Globus pallidus (tissue), 1 donor: ENCODE measurements around the gene GSG1L2.

Source experiments
- DNase-seq: peaks from one replicate; pipeline ENCODE4 v3.0.0-alpha.2; 2015; ENCODE audit warnings: low spot score

The GSG1L2 gene

DNA sequence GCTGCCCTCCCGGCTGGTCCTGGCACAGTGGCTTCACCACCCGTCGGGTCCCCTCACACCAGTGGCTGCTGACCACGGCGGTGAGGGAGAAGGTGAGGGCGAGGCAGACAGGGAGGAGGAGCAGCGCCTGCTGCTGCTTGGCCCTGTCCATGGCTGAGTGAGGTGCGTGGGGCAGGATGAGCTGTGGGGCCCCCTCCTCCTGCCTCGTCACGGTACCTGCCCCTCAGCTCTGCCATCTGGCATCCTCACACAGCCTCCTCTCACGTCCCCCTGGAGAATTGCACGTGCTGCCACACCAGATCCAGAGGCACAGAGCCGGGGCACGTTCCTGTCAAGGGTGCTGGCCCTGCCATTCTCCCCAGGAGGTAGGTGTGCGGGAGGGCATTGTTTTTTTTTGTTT, at the start of gene GSG1L2:
Gene GSG1L2, minus strand, starts transcription at position 159 of the 400 bp plus-strand sequence. Its CDS starts 8 bp downstream, at position 151.
- no peak for DNase-seq

DNA sequence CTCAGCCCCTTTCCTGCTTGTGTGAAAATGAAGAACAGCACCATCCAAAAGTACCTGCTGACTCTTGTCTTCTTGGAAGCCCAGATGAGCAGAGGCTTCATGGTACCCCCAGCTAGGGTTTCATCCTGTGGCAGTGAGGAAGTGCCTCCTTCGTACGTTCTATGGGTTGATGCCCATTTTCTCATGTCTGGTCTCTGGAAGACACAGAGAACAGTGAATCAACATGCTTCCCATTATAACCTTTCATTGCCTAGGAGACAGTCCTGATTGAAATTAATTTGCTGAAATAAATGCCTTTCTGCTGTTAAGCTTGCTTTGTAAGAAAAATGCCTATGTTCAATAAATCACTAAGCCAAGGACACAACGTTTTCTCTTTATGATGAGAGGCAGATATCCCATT, 46.7 kb upstream of the GSG1L2 start:
- DNase-seq: no peak

DNA sequence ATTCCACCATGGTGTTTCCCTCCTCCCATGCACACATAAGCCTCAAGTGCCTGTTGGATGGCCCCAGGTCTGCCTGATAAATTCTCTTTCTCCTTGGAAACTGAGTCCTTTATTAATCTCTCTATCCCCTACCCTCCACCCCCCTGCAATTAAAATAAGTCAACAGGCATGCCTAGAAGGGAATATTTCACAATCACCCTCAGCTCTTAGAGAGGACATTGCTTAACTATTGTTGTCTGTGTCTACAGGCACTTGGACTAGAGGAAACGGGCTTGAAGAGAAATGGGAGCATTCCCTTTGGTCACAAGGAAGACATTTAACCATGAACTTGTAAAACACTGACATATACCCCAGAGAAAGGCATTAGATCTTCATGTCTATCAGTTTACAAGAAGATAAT, 43.7 kb upstream of the GSG1L2 start:
- no peak for DNase-seq

DNA sequence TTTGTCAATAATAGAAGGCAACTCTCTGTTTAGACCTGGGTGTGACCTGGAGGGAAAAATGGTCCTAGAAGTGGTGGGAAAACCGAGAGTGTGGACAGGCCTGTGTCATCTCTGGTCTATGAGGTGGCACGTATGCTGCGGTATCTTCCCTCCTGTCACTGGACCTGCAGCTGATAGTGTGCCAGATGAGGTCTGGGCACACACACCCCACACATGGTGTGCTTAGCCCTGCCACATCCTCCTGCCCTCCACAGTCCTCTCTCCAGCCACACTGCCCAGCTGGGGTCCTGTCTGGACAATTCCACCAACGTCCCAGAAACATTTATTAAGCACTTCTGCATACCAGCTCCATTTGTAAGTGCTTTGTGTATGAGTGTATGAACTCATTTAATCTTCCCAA, 41.1 kb upstream of the GSG1L2 start:
- DNase-seq: no peak

DNA sequence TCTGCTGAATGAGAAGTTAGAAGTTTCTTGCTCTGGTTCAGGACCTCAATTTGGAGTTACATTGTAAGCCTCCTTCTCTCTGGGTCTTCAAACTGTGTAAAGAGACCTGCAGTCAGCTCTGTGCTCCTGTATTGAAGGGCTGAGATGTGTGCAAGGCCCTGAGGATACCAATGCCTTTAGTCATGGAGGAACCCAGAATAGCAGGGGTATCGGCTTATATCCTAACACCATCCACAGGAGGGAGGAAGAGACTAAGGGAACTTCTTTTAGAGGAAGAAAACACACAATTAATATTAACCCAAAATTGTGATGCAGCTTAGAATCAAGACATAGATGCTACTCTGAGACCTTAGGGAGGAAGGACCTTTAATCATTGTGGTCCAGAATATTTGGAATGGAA, 40.3 kb upstream of the GSG1L2 start:
- no peak for DNase-seq

DNA sequence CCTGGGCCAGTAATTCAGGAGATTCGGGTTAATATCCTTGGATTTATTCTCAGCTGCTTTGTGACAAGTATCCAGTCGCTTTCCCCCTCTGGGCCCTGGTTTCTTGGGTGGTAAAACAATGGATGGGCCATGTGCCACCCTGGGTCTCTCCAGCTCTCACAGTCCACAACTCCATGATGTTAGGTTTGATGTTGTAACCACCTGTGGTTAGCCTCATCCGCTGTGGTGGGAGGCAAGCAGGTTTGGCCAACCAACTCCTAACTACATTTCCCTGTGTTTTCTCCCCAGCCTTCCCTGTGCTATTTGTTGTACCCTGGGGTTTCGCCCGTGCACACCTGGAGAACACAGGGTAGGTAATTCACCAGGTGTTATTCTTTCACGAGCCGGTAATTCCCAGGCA, 39.0 kb upstream of the GSG1L2 start:
- DNase-seq: no peak

DNA sequence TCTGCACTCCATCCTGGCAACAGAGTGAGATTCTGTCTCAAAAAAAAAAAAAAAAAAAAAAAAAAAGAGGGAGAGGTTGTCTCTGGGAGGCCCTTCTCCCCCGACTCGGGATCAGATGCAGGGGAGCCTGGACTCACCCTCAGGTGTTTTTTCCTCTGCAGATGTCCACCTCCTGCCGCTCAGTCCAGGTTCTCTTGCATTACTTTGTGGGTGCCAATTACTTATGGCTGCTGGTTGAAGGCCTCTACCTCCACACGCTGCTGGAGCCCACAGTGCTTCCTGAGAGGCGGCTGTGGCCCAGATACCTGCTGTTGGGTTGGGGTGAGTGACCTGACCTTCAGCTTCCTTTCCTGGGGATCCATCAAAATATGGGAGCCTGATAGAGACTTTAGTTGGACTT, 37.9 kb upstream of the GSG1L2 start:
- no peak for DNase-seq

DNA sequence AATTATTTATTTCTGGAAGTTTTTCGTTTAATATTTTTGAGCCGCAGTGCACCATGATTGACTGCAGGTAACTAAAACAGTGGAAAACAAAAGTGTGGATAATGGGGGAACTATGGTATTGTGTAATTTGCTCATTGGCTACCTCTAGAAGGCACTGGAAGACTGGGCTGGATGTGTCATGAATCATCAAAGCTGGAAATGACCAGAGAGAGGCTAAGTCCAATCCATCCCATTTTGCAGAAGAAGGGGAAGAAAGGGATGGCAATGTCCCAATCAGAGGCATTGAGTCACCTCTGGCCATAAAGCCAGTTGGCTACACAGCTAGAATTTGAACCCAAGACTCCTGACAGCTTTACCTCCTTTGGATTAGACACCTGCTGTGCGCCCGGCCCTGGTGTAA, 33.2 kb upstream of the GSG1L2 start:
- DNase-seq: no peak

DNA sequence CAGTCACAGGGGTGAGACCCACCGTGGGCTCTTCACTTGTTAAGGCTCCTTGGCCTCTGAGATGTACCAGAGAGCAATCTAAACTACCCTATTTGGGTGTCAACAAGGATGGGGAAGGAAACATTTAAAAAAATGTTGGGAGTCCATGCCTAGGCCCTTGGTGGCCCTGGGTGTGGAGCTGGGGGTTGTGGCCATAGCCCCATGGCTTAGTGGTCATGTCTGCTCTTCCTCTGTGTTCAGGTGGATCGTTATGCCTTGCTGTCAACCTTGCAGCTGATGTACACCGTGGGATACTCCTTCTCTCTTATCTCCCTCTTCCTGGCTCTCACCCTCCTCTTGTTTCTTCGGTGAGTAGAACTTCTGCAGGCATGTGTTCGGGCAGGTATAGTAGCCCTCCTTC, 32.4 kb upstream of the GSG1L2 start:
- DNase-seq: no peak

DNA sequence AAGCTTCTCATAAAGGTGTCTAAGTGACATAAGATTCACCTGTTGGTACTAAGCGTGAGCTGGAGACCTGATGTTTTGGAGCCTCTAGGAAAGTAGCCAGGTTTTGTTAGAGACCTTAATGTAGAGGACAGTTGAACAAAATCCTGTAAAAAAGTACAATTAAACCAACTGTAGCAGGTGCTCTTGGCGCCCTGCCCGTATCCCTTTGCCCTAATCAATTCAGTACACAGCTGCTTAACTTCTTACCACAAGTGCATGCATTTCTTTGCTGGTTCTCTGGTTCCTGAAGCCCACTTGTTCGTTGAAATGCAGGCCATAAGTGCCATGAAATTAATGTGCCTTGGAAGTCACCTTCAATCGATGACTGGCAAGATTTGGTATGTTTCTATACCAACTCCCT, 28.3 kb upstream of the GSG1L2 start:
- no peak for DNase-seq

DNA sequence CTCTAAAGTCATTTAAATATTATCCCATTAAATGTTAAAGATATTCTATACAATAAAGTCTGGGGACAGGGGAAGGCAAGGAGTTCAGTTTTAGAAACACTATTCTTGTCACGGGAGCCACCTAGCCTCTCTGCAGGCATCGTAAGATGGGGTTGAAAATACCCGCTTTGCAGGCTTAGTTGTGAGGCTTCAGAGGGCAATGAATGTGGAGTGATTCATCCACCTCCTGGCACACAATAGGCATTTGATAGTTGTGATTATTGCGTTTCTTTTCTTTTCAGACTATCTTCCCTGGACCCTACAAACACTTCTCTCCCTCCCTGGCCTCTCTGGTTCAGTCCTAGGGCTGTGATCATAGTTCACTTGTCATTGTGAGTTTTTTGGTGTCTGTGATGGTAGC, 23.4 kb upstream of the GSG1L2 start:
- no peak for DNase-seq

DNA sequence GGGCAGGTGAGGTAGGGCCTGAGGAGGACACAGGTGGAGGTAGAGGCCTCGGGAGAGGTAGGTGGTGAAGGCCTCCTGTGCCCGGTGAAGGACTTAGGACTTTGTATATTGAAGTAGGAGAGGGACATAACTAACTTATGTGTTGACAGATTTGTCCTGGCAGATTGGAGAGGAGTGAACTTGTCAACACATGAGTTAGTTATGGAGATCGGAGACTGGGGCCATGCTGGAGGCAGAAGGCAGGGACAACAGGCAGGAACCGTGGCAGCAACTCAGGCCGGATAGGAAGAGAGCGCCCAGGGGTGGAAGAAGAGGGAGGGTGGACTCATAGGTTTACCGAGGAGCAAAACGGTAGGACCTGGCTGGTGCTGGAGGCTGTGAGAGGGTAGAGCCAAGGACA, 22.3 kb upstream of the GSG1L2 start:
- no peak for DNase-seq

DNA sequence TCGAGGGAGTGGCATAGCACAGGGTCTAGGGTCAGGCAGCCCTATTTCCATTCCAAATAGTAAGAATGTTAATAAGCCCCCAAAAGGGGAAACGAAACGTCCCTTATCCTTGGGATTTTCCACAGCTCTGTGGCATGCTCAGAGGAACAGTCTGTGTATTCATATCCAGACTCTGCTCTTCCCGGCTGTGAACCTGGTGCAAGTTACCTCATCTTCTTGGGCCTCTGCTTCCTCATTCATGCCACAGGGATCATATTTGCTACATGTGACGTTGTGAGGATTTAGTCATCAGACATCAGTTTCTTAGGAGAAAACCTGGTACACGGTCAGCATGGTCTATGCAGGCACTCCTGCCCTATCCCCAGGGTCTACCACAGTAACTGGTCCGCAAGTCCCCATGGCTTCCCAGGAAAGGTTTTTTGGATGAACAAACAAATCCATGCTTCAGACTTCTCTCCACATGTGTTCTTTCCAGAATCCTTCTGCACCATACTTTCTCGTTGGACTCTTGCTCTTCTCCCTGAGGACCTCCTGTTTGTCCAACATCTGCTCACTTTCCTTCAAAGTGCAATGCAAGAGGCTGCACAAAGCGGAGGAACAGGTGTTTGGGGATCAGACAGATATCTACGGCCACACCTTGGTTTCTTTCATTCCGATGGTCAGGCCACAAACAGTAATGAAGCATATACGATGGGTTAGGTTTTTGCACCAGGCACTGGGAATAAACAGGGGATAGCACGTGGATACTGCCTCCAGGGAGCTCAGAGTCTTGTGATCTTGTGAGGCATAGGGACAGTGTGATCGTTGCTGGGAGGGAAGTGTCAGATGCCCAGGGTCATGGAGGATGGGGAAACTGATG, 21.5 kb upstream of the GSG1L2 start:
- no peak for DNase-seq

DNA sequence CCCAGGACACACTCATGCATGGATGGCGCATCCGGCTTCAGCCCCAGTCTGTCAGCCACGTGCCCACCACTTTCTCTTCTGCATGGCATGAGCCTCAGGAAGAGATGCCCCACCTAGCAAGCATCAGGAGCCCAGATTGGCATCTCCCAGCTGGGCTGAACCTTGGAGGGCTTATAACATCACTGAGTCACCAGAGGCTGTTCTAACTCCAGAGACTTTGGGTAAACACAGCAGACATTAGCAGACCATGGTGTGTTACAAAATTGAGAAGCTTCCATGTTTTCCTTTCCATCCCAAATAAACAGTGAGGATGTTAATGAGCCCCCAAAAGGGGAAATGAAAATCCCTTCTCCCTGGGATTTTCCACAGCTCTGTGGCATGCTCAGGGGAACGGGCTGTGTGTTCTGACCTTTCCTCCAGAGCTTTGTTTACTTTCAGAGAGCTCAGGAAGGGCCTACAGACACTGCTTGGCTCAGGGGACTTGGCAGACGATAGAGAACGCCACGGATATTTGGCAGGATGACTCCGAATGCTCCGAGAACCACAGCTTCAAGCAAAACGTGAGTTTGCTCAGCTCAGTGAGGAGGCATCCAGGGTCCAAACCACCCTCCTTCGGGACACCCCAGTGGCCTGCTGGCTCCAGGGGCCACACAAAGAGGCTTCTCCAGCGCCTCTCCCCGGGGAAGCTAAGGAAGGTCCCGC, 20.3 kb upstream of the GSG1L2 start:
- peak; percentile 44 for DNase-seq

DNA sequence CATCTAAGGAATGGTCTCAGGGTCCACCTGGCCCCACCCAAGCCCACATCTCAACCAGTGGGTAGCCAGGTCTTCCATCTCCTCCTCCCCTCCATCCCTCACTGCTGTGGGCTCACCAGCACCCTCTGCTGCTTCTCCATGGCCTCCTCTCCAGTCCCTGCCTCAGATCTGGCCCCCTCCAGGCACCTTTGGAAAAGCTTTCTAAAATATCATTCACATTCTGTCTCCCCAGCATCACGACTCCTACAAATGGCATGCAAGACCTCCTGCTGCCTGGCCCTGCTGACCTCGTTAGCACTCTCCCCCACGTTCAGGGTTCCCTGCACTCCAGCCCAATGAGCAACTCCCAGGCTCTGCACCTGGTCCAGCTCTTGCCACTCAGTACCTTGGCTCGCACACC, 17.6 kb upstream of the GSG1L2 start:
- DNase-seq: no peak

DNA sequence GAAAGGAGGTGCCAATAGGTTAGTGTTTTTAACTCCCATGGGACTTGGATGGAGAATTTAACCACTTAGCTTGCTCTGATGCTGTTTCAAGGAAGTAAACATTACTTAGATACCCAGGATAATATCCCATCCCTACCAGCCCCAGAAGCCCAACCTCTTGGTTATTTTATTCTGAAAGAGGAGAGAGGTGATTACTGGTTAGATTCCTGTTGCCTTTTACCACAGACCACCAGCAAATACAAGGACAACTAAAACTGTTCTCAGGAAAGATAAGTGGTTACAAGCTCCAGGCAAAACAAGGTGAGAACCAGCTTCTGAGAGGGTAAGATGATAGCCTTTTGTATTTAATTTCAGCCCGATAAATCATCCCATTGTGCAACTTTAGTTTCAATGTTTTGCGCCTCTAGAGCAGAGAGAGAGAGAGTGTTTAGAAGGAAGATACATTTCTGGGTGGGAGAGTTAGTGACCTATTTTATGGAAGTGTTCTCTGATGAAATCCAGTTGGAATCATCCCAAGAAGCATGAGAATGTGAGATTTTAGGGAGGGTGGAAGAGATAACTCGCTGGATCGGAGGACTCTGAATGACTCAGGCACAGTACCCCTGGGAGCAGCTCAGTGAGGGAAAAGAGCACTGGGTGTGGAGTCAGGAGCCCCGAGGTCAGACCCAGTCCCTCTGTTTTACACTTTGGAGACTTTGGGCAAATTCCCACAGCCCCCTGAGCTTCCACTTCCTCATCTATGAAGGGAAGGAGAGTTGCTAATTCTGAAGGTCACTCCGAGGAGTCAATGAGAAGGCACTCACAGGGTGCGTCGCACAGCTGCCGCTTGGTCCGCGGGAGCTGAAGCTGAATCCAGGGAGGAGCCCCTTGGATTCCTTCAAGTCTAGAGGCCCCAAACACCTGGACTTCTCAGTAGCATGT, 15.9 kb upstream of the GSG1L2 start:
- no peak for DNase-seq

DNA sequence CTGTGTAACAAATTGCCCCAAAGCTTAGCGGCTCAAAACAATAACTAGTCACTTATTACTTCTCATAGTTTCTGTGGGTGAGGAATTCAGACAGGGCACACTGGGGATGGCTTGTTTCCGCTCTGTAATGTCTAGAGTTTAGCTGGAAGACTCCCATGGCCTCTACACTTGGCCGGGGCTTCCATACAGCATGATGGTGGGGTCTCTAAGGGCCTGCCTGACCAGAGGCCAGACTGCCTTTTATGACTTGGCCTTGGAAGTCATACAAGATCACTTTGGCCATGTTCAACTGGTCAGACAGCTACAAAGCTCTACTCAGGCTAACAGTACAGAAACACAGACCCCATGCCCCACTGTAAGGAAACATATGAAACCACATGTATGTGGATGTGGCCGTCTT, 12.0 kb upstream of the GSG1L2 start:
- no peak for DNase-seq

DNA sequence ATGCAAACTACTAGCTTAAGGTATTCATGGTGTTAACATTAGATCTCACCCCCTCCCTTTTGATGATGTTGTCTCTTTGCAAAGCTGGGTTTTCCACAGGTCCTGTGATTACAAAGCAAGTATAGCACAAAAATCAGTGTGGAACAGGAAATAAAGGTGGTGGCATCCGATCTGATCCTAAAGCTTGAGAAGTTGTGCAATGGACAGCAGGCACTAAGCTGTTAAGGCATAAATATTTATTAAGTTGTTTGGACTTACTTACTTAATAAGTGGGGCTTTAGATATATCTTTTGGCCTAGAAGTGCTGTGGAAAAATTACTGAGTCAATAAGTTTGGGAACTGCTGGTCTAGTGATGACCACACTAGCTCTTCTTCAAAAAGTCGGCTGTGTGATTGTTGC, 8.8 kb upstream of the GSG1L2 start:
- no peak for DNase-seq

DNA sequence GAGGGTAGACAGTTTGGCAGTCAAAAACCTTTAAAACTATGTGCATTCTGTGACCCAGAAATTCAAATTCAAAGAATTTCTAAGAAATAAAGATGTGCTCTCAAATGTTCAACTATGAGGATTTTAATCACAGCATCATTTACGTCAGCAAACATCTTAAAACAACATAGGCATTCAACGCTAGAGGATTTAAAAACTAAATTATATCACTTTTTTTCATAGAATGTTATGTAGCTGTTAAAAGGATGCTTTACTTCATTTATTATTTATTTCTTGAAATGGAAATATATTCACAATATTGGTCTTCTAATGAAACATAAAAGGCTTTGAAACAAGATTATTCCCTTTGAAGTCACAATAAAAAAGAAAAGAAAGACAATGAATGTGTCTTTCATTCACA, 7.5 kb upstream of the GSG1L2 start:
- DNase-seq: no peak

DNA sequence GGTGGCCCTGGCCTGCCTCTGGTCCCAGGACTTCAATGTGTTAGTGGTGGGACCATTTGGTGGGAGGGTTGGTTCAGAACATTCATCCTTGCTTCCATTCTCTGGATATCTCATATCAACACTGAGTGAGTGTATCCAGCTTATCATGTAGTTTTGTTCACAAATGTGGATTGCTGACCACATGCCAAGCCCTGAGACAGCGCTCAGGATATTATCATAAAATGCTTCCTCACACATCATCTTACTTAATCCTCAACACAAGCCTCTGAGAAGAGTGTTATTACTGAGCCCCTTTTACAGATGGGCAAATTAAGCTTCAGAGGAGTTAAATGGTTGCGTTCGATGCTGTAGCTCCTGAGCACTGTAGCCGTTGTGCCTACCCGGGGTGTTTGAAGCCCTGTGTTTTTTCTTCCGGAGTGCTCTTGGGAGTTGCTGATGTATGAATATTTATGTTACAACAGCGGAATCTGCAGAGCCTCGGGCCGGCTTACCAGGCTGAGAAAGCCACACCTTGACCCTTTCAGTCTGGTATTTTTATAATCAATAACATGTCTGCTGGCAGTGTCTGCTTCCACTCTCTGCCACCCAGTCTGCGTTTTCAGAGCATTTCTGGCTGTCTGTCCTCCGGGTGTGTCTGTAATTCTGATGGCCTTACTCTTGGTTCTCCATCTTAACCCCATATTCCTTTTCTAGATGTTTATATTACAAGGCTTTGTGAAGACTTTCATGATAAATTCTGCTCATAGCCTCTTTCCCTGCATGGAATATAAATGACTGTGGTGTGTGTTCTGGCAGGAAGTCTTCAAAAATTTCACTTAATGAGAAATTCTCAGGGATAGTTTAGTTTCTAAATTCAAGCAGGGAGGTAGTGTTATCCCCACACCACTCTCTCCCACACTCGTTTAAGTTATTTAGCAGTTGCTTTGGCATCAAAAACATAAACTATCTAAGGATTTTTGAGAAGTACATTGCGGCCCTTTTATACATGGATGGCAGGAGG, 6.7 kb upstream of the GSG1L2 start:
- DNase-seq: no peak

DNA sequence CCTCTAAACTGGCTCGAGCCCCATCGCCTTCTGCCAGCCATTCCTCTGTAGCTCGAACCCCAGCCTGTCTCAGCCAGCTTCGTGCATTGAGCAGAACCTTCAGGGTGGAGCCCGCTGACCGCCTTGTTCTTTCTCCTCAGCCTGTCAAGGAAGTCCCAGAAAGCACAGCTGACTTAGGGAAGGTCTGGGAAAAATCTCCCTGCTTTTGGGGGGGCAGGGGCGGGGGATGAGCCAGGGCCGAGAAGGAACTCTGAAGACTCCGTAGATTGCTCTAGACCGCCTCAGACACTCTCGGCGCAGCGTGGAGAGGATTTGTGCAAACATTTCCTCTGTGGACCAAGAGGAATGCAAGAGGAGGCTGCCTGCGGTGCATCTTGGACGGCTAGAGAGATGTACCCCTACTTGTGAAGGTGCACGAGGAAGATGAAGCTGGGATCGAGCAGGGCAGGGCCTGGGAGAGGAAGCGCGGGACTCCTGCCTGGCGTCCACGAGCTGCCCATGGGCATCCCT, 3.8 kb upstream of the GSG1L2 start, which contains the start of gene GLP2R:
Gene GLP2R, plus strand, starts transcription at position 284 of the 510 bp plus-strand sequence. Its CDS starts 140 bp downstream, at position 424.
- DNase-seq: no peak
